GM19025 (cell line): Measurements from ENCODE around the gene RSRC2.
"Not testable (repeated sequence)": the region's sequence is repeated elsewhere in the genome, so short reads cannot be mapped to it uniquely, and the experiment has no call there.

Source experiments
- ATAC-seq: cut with Tn5 transposase; IDR thresholded peaks from one replicate; pipeline ENCODE4 v1.9.1; 2021; ENCODE audit warnings: mild to moderate bottlenecking, low read depth, moderate library complexity; ENCODE audit not compliant: unreplicated experiment

The RSRC2 gene

DNA sequence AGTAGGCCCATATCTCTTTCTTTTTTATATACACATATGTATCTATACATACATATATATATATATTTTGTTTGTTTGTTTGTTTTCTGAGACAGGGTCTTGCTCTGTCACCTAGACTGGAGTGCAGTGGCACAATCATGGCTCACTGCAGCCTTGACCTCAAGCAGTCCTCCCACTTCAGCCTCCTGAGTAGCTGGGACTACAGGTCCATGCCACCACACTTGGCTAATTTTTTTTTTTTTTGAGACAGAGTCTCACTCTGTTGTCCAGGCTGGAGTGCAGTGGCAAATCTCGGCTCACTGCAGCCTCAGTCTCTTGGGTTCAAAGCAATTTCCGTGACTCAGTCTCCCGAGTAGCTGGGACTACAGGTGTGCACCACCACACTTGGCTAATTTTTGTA, 38.9 kb downstream of the RSRC2 start:
- not testable (repeated sequence) for ATAC-seq

DNA sequence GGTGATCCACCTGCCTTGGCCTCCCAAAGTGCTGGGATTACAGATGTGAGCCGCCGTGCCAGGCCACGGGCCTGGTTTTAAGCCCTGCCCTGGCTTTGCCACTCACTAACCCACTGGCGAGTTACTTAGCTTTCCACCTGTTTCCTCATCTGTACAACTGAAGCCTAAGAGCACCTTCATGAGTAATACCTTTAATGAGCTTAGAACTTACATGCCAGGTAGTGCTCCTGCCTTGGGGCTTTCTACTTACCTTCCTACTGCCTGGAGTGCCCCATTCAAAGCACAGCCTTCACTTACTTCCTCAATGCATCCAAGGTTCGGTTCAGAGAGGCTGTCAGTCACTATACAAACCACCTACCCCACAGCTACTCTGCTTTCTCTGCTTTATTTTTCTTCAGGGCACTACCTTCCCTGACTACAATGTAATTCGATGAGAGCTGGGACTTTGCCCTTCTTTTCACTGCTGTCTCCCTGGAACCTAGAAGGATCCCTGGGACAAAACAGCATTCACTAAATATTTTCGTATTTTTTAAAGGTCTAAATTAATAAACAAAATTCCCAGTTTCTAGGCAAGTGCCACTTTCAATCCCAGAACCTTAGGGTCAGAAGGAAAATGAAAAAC, 39.8 kb downstream of the RSRC2 start:
- no peak for ATAC-seq

DNA sequence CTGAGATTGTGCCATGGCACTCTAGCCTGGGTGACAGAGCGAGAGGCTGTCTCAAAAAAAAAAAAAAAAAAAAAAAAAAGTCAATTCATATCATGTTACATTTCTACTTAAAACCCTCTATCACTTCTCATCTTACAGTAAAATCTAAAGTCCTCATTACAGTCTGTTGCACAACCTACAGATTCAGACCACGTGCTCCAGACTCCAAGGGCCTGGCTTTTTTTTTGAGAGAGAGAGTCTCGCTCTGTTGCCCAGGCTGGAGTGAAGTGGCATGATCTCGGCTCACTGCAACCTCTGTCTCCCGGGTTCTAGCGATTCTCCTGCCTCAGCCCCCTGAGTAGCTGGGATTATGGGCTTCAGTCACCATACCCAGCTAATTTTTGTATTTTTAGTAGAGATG, 40.4 kb downstream of the RSRC2 start:
- ATAC-seq, result not testable (repeated sequence)

- ATAC-seq, result not testable (repeated sequence)
Measured at GRCh38 chr12:122484385-122484784, 42.4 kb downstream of the RSRC2 start.

DNA sequence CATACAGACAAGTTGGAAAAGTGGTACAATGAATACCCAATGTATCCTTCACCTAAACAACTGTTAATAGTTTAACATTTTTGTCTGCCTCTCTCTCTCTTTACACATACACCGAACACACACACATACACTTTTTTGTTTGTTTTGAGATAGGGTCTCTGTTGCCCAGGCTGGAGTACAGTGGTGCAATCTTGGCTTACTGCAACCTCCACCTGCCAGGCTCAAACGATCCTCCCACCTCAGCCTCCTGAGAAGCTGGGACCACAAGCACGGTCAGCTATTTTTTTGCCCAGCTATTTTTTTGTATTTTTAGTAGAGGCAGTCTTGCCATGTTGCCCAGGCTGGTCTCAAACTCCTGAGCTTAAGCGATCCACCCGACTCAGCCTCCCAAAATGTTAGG, 42.8 kb downstream of the RSRC2 start:
- ATAC-seq, result no peak

- no peak for ATAC-seq
Measured at GRCh38 chr12:122481861-122482260, 44.9 kb downstream of the RSRC2 start.

GRCh38 chr12:122480753-122481152, 46.0 kb downstream of the RSRC2 start:
- ATAC-seq, result no peak

DNA sequence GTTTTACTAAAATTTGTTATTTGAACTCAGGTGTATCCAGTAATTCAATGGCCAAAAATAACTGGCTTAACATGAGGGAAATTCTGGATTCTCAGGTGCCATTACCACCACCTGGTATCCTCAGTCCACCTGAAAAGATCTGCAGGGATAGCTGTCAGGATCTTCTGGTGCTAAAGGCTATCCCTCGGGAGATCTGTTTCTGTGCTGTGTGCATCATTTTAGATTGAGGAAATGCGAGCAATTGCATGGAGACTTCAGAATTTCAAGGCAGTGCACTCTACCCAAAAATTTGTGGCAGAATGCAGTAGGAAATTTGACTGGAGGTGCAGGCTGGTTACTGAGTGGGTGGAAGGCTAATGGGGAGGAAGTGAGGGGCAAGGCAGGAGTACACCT, 52.4 kb downstream of the RSRC2 start:
- no peak for ATAC-seq

- no peak for ATAC-seq
Measured at GRCh38 chr12:122473543-122474323, 53.0 kb downstream of the RSRC2 start.

- no peak for ATAC-seq
Measured at GRCh38 chr12:122471324-122472226, 55.2 kb downstream of the RSRC2 start.

DNA sequence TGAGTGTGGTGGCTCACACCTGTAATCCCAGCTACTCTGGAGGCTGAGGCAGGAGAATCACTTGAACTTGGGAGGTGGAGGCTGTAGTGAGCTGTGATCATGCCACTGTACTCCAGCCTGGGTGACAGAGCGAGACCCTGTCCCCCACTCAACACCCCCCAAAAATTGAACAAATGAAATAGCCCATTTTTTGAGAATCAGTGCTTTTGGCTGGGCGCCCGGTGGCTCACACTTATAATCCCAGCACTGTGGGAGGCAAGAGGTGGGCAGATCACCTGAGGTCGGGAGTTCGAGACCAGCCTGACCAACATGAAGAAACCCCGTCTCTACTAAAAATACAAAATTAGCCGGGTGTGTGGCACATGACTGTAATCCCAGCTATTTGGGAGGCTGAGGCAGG, 56.2 kb downstream of the RSRC2 start:
- not testable (repeated sequence) for ATAC-seq

DNA sequence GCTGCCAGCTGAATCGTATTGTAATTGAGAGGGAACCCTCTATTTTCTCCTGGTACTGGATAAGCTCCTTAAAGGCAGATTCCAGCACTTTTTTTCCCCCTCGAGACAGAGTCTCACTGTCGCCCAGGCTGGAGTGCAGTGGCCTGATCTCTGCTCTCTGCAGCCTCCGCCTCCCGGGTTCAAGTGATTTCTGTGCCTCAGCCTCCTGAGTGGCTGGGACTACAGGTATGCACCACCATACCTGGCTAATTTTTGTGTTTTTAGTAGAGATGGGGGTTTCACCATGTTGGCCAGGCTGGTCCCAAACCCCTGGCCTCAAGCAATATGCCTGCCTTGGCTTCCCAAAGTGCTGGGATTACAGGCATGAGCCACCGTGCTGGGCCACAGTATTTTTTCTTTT, 56.9 kb downstream of the RSRC2 start:
- not testable (repeated sequence) for ATAC-seq

DNA sequence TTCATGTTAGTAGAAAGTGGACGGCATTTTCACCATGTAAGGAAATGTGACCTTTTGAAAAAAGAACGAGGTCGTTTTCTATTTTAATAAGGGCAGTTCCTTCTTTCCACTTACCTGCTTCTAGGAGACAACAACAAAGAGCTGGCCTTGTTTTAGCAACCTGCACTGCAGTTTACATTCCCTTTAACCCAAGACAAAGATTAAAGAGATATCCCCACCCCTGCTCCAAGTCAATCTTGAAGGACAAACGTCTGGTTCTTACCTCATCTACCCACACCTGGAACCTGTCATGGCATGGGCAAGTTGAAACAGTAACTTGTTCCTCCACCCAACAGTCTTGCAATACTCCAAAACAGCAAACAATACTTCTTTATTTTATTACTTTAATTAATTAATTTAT, 58.8 kb downstream of the RSRC2 start:
- ATAC-seq, result no peak

- not testable (repeated sequence) for ATAC-seq
Measured at GRCh38 chr12:122464317-122465042, 62.3 kb downstream of the RSRC2 start.

DNA sequence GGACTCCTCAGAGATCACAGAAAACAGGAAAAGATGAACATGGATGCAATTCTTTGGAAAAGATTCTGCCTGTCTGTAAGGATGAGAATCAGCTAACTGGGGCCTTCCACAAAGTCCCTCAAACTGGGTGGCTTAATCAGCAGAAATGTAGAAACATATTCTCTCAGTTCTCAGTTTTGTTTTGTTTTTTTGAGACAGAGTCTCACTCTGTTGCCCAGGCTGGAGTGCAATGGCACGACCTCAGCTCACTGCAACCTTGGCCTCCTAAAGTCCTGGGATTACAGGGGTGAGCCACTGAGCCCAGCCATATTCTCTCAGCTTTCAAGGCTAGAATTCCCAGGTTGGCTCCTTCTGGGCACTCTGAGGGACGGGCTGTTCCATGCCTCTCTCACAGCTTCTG, 66.1 kb downstream of the RSRC2 start:
- no peak for ATAC-seq

DNA sequence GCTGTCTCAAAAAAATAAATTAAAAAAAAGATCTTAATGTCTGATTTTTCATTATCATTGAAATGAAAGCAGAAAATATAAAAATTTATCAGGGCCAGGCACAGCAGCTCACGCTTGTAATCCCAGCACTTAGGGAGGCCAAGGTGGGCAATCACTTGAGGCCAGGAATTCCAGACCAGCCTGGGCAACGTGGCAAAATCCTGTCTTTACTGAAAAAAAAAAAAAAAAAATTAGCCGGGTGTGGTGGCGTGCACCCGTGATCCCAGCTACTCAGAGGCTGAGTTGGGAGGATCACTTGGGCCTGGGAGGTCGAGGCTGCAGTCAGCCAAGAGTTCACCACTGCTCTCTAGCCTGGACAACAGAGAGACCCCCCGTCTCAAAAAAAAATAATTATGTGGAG, 66.7 kb downstream of the RSRC2 start:
- no peak for ATAC-seq

GRCh38 chr12:122459211-122459610, 67.5 kb downstream of the RSRC2 start:
- no peak for ATAC-seq

DNA sequence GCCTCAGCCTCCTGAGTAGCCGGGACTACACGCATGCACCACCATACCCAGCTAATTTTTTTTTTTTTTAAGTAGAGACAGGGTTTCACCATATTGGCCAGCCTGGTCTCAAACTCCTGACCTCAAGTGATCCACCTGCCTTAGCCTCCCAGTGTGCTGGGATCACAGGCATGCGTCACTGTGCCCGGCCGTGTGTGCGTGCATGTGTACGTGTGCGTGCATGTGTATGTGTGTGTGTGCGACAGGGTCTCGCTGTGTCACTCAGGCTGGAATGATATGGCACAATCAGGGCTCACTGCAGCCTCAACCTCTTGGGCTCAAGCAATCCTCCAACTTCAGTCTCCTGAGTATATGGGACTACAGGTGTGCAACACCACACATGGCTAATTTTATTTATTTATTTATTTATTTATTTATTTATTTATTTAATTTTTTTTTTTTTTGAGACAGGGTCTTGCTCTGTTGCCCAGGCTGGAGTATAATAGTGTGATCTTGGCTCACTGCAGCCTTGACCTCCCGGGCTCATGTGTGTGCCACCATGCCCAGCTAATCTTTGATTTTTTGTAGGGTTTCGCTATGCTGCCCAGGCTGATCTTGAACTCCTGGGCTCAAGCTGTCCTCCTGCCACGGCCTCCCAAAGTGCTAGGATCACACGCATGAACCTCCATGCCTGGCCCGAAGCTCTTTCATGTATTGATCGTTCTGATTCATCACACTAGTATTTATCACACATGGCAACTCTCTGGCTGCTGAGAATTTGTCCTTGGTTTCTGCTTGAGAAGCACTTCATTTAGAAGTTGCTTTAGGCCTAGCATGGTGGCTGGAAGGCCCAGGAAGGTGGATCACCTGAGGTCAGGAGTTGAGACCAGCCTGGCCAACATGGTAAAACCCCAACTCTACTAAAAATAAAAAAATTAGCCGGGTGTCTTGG, 68.4 kb downstream of the RSRC2 start:
- ATAC-seq, result no peak

DNA sequence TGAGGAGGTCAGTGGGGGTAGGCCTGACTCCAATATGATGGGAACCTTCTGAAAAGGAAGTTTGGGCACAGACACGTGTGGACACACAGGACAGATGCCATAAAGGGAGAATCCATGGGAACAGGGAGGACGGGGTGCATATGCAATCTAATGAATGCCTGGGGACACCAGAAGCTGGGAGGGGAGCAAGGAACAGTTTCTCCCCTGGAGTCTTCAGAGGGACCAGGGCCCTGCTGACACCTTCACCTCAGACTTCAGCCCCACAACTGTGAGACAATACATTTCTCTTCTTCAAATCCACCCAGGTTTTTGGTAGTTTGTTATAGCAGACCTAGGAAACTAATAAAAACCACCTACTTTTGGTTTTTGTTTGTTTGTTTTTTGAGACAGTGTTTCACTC, 69.1 kb downstream of the RSRC2 start:
- ATAC-seq, result no peak
